Measurements from ENCODE around the gene FKBP1B. TPM values are rescaled to one million over a fixed set of nuclear protein-coding genes. Genes with fewer than 3 reads are reported as not detected.
"Not testable (repeated sequence)": the region's sequence is repeated elsewhere in the genome, so short reads cannot be mapped to it uniquely, and the experiment has no call there.

Gene FKBP1B
- total RNA-seq, 1 experiment from 2014 or later, result 58.6 TPM

DNA sequence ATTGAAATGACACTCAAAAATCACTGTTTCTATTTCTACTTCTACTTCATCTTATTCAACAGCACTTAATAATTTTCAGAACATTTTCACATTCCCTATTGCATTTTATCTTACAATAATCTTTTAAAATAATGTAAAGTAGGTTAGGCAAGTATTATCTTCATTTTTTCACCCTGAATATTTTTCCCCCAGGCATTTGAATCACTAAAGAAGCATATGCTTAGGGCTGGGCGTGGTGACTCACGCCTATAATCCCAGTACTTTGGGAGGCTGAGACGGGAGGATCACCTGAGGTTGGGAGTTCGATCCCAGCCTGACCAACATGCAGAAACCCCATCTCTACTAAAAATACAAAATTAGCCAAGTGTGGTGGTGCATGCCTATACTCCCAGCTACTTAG lies 9.0 kb upstream of the FKBP1B start:
- no peak for ATAC-seq
- H3K4me1 Mint-ChIP-seq, result peaks cover 4% of the 10 kb centered on the region

DNA sequence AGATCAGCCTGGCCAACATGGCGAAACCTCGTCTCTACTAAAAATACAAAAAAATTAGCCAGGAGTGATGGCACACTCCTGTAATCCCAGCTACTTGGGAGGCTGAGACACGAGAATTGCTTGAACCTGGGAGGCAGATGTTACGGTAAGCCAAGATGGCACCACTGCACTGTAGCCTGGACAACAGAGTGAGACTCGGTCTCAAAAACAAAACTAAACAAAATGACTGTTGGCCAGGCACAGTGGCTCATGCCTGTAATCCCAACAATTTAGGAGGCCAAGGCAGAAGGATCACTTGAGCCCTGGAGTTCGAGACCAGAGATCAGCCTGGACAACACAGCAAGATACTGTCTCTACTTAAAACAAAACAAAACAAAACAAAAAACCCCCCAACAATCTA lies 6.4 kb upstream of the FKBP1B start:
- Mint-ChIP-seq H3K27ac (peak overlapping the region; percentile 26; the same call in 1 of the 2 replicates), H3K4me1 (peaks cover 23% of the 10 kb centered on the region), H3K36me3 (peaks cover 16% of the 10 kb centered on the region)
- peak; percentile 85 for TF ChIP-seq ZNF121 (CRISPR knock-in tag; IDR thresholded peaks at IDR 0.05)
- H3K27me3 Mint-ChIP-seq (ENCODE audit: low read depth); H3K4me3 Mint-ChIP-seq; DNase-seq (ENCODE audit: low spot score); ATAC-seq; CTCF ChIA-PET; POLR2A ChIA-PET; H3K9me3 Mint-ChIP-seq: not testable (repeated sequence)

More for the DNA sequence above, 9.0 kb upstream of the FKBP1B start:
- Mint-ChIP-seq H3K4me3 (no peak overlapping the region), H3K27me3 (ENCODE audit: low read depth) (no peaks in the 10 kb centered on the region), H3K27ac (no peak overlapping the region), H3K36me3 (peaks cover 31% of the 10 kb centered on the region), H3K9me3 (no peaks in the 10 kb centered on the region)
- POLR2A ChIA-PET, result no interaction called here
- no peak for TF ChIP-seq CREM (CRISPR knock-in tag; IDR thresholded peaks at IDR 0.05)
- no peak for TF ChIP-seq NR3C1 (CRISPR knock-in tag; conservative IDR thresholded peaks at IDR 0.05; ENCODE audit: low read depth)
- TF ChIP-seq ZNF416 (CRISPR knock-in tag; IDR thresholded peaks at IDR 0.05), result no peak
- no peak for TF ChIP-seq NR1H2 (CRISPR knock-in tag; IDR thresholded peaks at IDR 0.05)
- TF ChIP-seq, protein P1, sequence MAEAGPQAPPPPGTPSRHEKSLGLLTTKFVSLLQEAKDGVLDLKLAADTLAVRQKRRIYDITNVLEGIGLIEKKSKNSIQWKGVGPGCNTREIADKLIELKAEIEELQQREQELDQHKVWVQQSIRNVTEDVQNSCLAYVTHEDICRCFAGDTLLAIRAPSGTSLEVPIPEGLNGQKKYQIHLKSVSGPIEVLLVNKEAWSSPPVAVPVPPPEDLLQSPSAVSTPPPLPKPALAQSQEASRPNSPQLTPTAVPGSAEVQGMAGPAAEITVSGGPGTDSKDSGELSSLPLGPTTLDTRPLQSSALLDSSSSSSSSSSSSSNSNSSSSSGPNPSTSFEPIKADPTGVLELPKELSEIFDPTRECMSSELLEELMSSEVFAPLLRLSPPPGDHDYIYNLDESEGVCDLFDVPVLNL (CRISPR knock-in tag; IDR thresholded peaks at IDR 0.05; ENCODE audit: borderline replicate concordance, low read depth), result no peak
- no peak for TF ChIP-seq ZNF396 (CRISPR knock-in tag; IDR thresholded peaks at IDR 0.05; ENCODE audit: borderline replicate concordance)
- no peak for TF ChIP-seq ATF1 (CRISPR knock-in tag; IDR thresholded peaks at IDR 0.05)
- no peak for TF ChIP-seq HMGA2 (CRISPR knock-in tag; IDR thresholded peaks at IDR 0.05)
- no peak for DNase-seq (ENCODE audit: low spot score)
- CTCF ChIA-PET, result interaction anchor here (1.8 kb wide), 2 partner anchors 14 to 43 kb away, joined by 5 to 7 read pairs; partner anchors contain the start of gene TP53I3

DNA sequence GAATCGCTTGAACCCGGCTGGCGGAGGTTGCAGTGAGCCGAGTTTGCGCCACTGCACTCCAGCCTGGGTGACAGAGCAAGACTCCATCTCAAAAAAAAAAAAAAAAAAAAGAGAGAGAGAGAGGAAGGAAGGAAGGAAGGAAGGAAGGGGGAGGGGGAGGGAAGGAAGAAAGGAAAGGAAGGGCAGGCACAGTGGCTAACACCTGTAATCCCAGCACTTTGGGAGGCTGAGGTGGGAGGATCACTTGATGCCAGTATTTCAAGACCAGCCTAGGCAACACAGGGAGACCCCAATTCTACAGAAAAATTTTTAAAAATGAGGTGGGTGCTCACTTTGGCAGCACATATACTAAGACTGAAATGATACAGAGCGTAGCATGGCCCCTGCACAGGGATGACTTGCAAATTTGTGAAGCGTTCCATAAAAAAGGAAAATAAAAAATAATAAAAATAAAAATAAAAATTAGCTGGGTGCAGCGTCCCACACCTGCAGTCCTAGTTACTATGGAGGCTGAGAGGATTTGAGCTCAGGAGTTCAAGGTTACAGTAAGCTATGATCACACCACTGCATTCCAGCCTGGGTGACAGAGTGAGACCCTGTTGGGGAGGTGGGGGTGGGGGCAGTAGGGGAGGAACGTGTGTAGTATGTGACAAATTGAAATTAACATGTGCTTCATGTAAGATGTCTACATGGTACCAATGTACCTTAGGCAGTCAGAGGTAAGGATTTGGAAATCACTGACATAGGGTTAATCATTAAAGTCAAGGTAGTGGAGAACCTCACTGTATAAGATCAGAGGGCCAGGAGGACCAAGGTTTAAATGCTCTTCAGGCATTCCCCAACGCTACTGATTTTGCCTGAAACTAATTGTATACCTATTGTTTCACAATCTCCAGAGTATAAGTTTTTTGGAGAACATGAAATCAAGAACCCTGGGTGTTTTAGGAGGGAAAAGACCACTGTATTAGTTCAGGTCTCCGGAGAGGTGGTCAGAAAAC lies 3.7 kb upstream of the FKBP1B start:
- DNase-seq (ENCODE audit: low spot score) (no peak), ATAC-seq (no peak)
- 0 out of 2 replicates have a peak overlapping the region, but pooled peaks have one; percentile 17 for H3K27ac Mint-ChIP-seq
- H3K27me3 Mint-ChIP-seq (ENCODE audit: low read depth), result no peaks in the 10 kb centered on the region
- H3K36me3 Mint-ChIP-seq, result 0 out of 2 replicates have a peak, but pooled peaks cover 3% of the 10 kb centered on the region
- H3K9me3 Mint-ChIP-seq, result no peaks in the 10 kb centered on the region
- ChIA-PET CTCF (interaction anchor here (0.6 to 1.1 kb wide), 2 partner anchors 104 to 119 kb away, joined by 3 to 5 read pairs; partner anchors contain the start of gene ATAD2B), POLR2A (interaction anchor here (1.8 kb wide), 1 partner anchor 119 kb away, joined by 19 read pairs; the partner anchor contains the start of gene ATAD2B)
- H3K4me3 Mint-ChIP-seq, result peak overlapping the region; percentile 97
- TF ChIP-seq, protein P2, sequence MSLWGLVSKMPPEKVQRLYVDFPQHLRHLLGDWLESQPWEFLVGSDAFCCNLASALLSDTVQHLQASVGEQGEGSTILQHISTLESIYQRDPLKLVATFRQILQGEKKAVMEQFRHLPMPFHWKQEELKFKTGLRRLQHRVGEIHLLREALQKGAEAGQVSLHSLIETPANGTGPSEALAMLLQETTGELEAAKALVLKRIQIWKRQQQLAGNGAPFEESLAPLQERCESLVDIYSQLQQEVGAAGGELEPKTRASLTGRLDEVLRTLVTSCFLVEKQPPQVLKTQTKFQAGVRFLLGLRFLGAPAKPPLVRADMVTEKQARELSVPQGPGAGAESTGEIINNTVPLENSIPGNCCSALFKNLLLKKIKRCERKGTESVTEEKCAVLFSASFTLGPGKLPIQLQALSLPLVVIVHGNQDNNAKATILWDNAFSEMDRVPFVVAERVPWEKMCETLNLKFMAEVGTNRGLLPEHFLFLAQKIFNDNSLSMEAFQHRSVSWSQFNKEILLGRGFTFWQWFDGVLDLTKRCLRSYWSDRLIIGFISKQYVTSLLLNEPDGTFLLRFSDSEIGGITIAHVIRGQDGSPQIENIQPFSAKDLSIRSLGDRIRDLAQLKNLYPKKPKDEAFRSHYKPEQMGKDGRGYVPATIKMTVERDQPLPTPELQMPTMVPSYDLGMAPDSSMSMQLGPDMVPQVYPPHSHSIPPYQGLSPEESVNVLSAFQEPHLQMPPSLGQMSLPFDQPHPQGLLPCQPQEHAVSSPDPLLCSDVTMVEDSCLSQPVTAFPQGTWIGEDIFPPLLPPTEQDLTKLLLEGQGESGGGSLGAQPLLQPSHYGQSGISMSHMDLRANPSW (CRISPR knock-in tag; conservative IDR thresholded peaks at IDR 0.05; ENCODE audit: low read depth), result no peak
- TF ChIP-seq ZNF138 (CRISPR knock-in tag; conservative IDR thresholded peaks at IDR 0.05) (no peak), ETV6 (CRISPR knock-in tag; IDR thresholded peaks at IDR 0.05) (no peak), EMX1 (CRISPR knock-in tag; IDR thresholded peaks at IDR 0.05) (no peak)
- TF ChIP-seq, protein P3, sequence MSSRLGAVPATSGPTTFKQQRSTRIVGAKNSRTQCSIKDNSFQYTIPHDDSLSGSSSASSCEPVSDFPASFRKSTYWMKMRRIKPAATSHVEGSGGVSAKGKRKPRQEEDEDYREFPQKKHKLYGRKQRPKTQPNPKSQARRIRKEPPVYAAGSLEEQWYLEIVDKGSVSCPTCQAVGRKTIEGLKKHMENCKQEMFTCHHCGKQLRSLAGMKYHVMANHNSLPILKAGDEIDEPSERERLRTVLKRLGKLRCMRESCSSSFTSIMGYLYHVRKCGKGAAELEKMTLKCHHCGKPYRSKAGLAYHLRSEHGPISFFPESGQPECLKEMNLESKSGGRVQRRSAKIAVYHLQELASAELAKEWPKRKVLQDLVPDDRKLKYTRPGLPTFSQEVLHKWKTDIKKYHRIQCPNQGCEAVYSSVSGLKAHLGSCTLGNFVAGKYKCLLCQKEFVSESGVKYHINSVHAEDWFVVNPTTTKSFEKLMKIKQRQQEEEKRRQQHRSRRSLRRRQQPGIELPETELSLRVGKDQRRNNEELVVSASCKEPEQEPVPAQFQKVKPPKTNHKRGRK (CRISPR knock-in tag; IDR thresholded peaks at IDR 0.05; ENCODE audit: borderline replicate concordance), result no peak
- peaks cover 26% of the 10 kb centered on the region for H3K4me1 Mint-ChIP-seq
